GM23338 (cell line): ENCODE results near the gene ADGRG4. TPM values are rescaled to one million over a fixed set of nuclear protein-coding genes. Genes with fewer than 3 reads are reported as not detected.

Experiments
- ATAC-seq: fragments of 200-7000 bp; cut with Tn5 transposase; 3 replicates; pipeline ENCODE4 v1.9.1; 2020
- DNase-seq: peaks from one replicate; pipeline ENCODE4 v3.0.0-alpha.2; 2015; ENCODE audit warnings: low spot score
- H2AFZ ChIP-seq: fragments of 200-600 bp; sonication (generic); 2 replicates; pipeline ENCODE4 v1.8.0; 2016; ENCODE audit warnings: antibody characterized with exemption, mild to moderate bottlenecking, moderate library complexity
- H3F3A ChIP-seq: fragments of 200-600 bp; sonication (generic); replicated peaks from 2 replicates; pipeline ENCODE4 v1.8.0; 2017; ENCODE audit warnings: antibody characterized with exemption, mixed run types, low read depth
- H3K27ac ChIP-seq: fragments of 200-600 bp; sonication (generic); 2 replicates; pipeline ENCODE4 v1.6.1; 2016; ENCODE audit warnings: low read depth
- H3K27me3 ChIP-seq: fragments of 200-600 bp; sonication (generic); 2 replicates; pipeline ENCODE4 v1.8.0; 2016; ENCODE audit warnings: mild to moderate bottlenecking, mixed run types, moderate library complexity; ENCODE audit not compliant: insufficient read depth
- H3K36me3 ChIP-seq: fragments of 200-600 bp; sonication (generic); 2 replicates; pipeline ENCODE4 v1.8.0; 2016; ENCODE audit warnings: mild to moderate bottlenecking; ENCODE audit not compliant: insufficient read depth
- H3K4me1 ChIP-seq: fragments of 200-600 bp; sonication (generic); 2 replicates; pipeline ENCODE4 v1.8.0; 2016; ENCODE audit warnings: mild to moderate bottlenecking, moderate library complexity; ENCODE audit not compliant: insufficient read depth
- H3K4me2 ChIP-seq: fragments of 200-600 bp; sonication (generic); 2 replicates; pipeline ENCODE4 v1.7.1; 2017; ENCODE audit warnings: mixed run types
- H3K4me3 ChIP-seq: fragments of 200-600 bp; sonication (generic); 2 replicates; pipeline ENCODE4 v1.6.1; 2016; ENCODE audit warnings: mixed run types
- H3K79me2 ChIP-seq: fragments of 200-600 bp; sonication (generic); replicated peaks from 2 replicates; pipeline ENCODE4 v1.8.0; 2017; ENCODE audit warnings: mild to moderate bottlenecking; ENCODE audit not compliant: insufficient read depth
- H3K9me2 ChIP-seq: fragments of 200-600 bp; sonication (generic); 2 replicates; pipeline ENCODE4 v1.8.0; 2017; ENCODE audit not compliant: insufficient read depth
- H4K20me1 ChIP-seq: fragments of 200-600 bp; sonication (generic); replicated peaks from 2 replicates; pipeline ENCODE4 v1.8.0; 2017; ENCODE audit warnings: mild to moderate bottlenecking; ENCODE audit not compliant: insufficient read depth
- H3K27ac Mint-ChIP-seq: 2 replicates; pipeline ENCODE4 v1.8.0; 2020; ENCODE audit warnings: inconsistent platforms, mild to moderate bottlenecking, moderate library complexity, mixed read lengths
- H3K27me3 Mint-ChIP-seq: 3 replicates; pipeline ENCODE4 v1.8.0; 2022; ENCODE audit warnings: low read depth, mild to moderate bottlenecking, moderate library complexity, mixed read lengths, inconsistent platforms; ENCODE audit not compliant: insufficient read depth, poor library complexity
- H3K36me3 Mint-ChIP-seq: 3 replicates; pipeline ENCODE4 v1.8.0; 2021; ENCODE audit warnings: low read depth, mild to moderate bottlenecking, inconsistent platforms, moderate library complexity, mixed read lengths
- H3K4me1 Mint-ChIP-seq: 3 replicates; pipeline ENCODE4 v1.8.0; 2020; ENCODE audit warnings: mild to moderate bottlenecking, inconsistent platforms, mixed read lengths
- H3K4me3 Mint-ChIP-seq: 3 replicates; pipeline ENCODE4 v1.8.0; 2021; ENCODE audit warnings: moderate library complexity, mild to moderate bottlenecking, inconsistent platforms, mixed read lengths
- H3K9me3 Mint-ChIP-seq: 3 replicates; pipeline ENCODE4 v1.8.0; 2020; ENCODE audit warnings: moderate library complexity, mild to moderate bottlenecking, inconsistent platforms, mixed read lengths
- CREB1 ChIP-seq: fragments of 250-450 bp; sonication (Bioruptor Pico); IDR thresholded peaks from 2 replicates; pipeline ENCODE4 v1.5.0; 2020; ENCODE audit warnings: low read depth, mild to moderate bottlenecking, moderate library complexity
- ETS1 ChIP-seq: IDR thresholded peaks from 2 replicates; pipeline ENCODE4 v1.6.1; 2016; ENCODE audit warnings: antibody characterized with exemption
- EZH2 ChIP-seq: fragments of 200-600 bp; sonication (generic); IDR thresholded peaks from one replicate; pipeline ENCODE4 v1.8.0; 2017; ENCODE audit warnings: antibody characterized with exemption, mild to moderate bottlenecking, low read depth; ENCODE audit not compliant: unreplicated experiment
- EZH2phosphoT487 ChIP-seq: fragments of 200-600 bp; sonication (generic); IDR thresholded peaks from one replicate; pipeline ENCODE4 v1.8.1; 2018; ENCODE audit warnings: antibody characterized with exemption; ENCODE audit not compliant: unreplicated experiment
- JUNB ChIP-seq: IDR thresholded peaks from one replicate; pipeline ENCODE4 v1.6.1; 2016; ENCODE audit warnings: antibody characterized with exemption; ENCODE audit not compliant: unreplicated experiment
- NANOG ChIP-seq: IDR thresholded peaks from 2 replicates; pipeline ENCODE4 v1.6.1; 2016; ENCODE audit warnings: antibody characterized with exemption, borderline replicate concordance
- POLR2AphosphoS5 ChIP-seq: IDR thresholded peaks from 2 replicates; pipeline ENCODE4 v1.6.1; 2016; ENCODE audit warnings: antibody characterized with exemption, low read depth
- STAT1 ChIP-seq: IDR thresholded peaks from one replicate; pipeline ENCODE4 v1.6.1; 2016; ENCODE audit warnings: antibody characterized with exemption; ENCODE audit not compliant: unreplicated experiment
- ZNF114 ChIP-seq: fragments of 250-450 bp; sonication (Bioruptor Pico); IDR thresholded peaks from 2 replicates; pipeline ENCODE4 v1.5.0; 2020; ENCODE audit warnings: mild to moderate bottlenecking, moderate library complexity
- ZNF331 ChIP-seq: fragments of 250-450 bp; sonication (Bioruptor Pico); IDR thresholded peaks from 2 replicates; pipeline ENCODE4 v1.5.0; 2020; ENCODE audit warnings: low read depth, mild to moderate bottlenecking, moderate library complexity
- ZNF462 ChIP-seq: fragments of 250-450 bp; sonication (Bioruptor Pico); IDR thresholded peaks from 2 replicates; pipeline ENCODE4 v1.5.0; 2020; ENCODE audit warnings: mild to moderate bottlenecking, moderate library complexity
- polyA plus RNA-seq: library from polyadenylated mRNA; unstranded; fragments of >200 nt; fragmentation: Nextera tagmentation; extraction: Ambion mirVana; gene quantifications from 2 replicates; pipeline ENCODE4 v1.2.1, GENCODE V29; 2016
- total RNA-seq: library from RNA; depleted of rRNA; stranded (reverse); fragments of >200 nt; shearing (Covaris generic); gene quantifications from 2 replicates; pipeline ENCODE4 v1.2.3, GENCODE V29; 2014
- TF ChIP-seq, protein P1 (sequence below), 2 experiments: fragments of 200-600 bp in 1 of 2; sonication (generic) in 1 of 2; conservative IDR thresholded peaks; 2 replicates each; pipeline versions ENCODE4 v1.5.1 to v1.6.1; 2016 to 2017; ENCODE audit warnings: antibody characterized with exemption in 2 of 2, low read depth in 2 of 2, mild to moderate bottlenecking in 2 of 2, moderate library complexity in 1 of 2
- TF ChIP-seq, protein P2 (sequence below): IDR thresholded peaks from one replicate; pipeline ENCODE4 v1.6.1; 2018; ENCODE audit warnings: antibody characterized with exemption; ENCODE audit not compliant: unreplicated experiment

The ADGRG4 gene
- total and polyA plus RNA-seq, 2 experiments from 2014 or later = not detected

GRCh38 chrX:136425996-136426395 is 125.2 kb downstream of the ADGRG4 start:
- Histone ChIP-seq H4K20me1 (no peaks in the 10 kb centered on the region), H3K9me2 (no peaks in the 10 kb centered on the region), H3K4me3 (no peak overlapping the region), H3K4me1 (no peaks in the 10 kb centered on the region), H3K36me3 (no peaks in the 10 kb centered on the region), H3K79me2 (no peaks in the 10 kb centered on the region), H2AFZ (no peak overlapping the region), H3K27ac (no peak overlapping the region), H3F3A (no peaks in the 10 kb centered on the region), H3K4me2 (no peak overlapping the region), H3K27me3 (no peaks in the 10 kb centered on the region)
- DNase-seq = no peak
- H3K9me3 Mint-ChIP-seq = no peaks in the 10 kb centered on the region
- no peak overlapping the region for H3K4me3 Mint-ChIP-seq
- ATAC-seq = no peak
- no peaks in the 10 kb centered on the region for H3K27me3 Mint-ChIP-seq
- H3K27ac Mint-ChIP-seq = no peak overlapping the region
- no peaks in the 10 kb centered on the region for H3K4me1 Mint-ChIP-seq
- H3K36me3 Mint-ChIP-seq = no peaks in the 10 kb centered on the region
- no peak for TF ChIP-seq EZH2
- TF ChIP-seq ZNF331 (CRISPR knock-in tag) = no peak
- TF ChIP-seq, protein P1, sequence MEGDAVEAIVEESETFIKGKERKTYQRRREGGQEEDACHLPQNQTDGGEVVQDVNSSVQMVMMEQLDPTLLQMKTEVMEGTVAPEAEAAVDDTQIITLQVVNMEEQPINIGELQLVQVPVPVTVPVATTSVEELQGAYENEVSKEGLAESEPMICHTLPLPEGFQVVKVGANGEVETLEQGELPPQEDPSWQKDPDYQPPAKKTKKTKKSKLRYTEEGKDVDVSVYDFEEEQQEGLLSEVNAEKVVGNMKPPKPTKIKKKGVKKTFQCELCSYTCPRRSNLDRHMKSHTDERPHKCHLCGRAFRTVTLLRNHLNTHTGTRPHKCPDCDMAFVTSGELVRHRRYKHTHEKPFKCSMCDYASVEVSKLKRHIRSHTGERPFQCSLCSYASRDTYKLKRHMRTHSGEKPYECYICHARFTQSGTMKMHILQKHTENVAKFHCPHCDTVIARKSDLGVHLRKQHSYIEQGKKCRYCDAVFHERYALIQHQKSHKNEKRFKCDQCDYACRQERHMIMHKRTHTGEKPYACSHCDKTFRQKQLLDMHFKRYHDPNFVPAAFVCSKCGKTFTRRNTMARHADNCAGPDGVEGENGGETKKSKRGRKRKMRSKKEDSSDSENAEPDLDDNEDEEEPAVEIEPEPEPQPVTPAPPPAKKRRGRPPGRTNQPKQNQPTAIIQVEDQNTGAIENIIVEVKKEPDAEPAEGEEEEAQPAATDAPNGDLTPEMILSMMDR (conservative IDR thresholded peaks at IDR 0.05; ENCODE audit: low read depth in 2 of 2) = no peak
- TF ChIP-seq JUNB = no peak
- TF ChIP-seq ETS1 = no peak
- TF ChIP-seq POLR2AphosphoS5 = no peak
- no peak for TF ChIP-seq ZNF462
- TF ChIP-seq NANOG = no peak
- no peak for TF ChIP-seq EZH2phosphoT487
- TF ChIP-seq ZNF114 (CRISPR knock-in tag) = no peak
- TF ChIP-seq, protein P2, sequence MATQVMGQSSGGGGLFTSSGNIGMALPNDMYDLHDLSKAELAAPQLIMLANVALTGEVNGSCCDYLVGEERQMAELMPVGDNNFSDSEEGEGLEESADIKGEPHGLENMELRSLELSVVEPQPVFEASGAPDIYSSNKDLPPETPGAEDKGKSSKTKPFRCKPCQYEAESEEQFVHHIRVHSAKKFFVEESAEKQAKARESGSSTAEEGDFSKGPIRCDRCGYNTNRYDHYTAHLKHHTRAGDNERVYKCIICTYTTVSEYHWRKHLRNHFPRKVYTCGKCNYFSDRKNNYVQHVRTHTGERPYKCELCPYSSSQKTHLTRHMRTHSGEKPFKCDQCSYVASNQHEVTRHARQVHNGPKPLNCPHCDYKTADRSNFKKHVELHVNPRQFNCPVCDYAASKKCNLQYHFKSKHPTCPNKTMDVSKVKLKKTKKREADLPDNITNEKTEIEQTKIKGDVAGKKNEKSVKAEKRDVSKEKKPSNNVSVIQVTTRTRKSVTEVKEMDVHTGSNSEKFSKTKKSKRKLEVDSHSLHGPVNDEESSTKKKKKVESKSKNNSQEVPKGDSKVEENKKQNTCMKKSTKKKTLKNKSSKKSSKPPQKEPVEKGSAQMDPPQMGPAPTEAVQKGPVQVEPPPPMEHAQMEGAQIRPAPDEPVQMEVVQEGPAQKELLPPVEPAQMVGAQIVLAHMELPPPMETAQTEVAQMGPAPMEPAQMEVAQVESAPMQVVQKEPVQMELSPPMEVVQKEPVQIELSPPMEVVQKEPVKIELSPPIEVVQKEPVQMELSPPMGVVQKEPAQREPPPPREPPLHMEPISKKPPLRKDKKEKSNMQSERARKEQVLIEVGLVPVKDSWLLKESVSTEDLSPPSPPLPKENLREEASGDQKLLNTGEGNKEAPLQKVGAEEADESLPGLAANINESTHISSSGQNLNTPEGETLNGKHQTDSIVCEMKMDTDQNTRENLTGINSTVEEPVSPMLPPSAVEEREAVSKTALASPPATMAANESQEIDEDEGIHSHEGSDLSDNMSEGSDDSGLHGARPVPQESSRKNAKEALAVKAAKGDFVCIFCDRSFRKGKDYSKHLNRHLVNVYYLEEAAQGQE = no peak
- TF ChIP-seq STAT1 = no peak
- no peak for TF ChIP-seq CREB1 (CRISPR knock-in tag)
